Bronchial epithelial cell (primary cell): ENCODE measurements around the gene HES6. TPM values are rescaled to one million over a fixed set of nuclear protein-coding genes. Genes with fewer than 3 reads are reported as not detected.

ENCODE experiments used
- DNase-seq: peaks from one replicate; pipeline ENCODE4 v3.0.0-alpha.2; 2010; ENCODE audit warnings: low read depth
- FAIRE-seq: peaks from 2 replicates; lab custom pipeline; 2011; peaks lifted over from hg19 to GRCh38; lab: Jason Lieb, UNC
- H3K27me3 ChIP-seq: 2 replicates; pipeline ENCODE4 v1.5.1; 2011; ENCODE audit warnings: low read length; ENCODE audit not compliant: control insufficient read depth, insufficient read depth
- H3K36me3 ChIP-seq: 2 replicates; pipeline ENCODE4 v1.5.1; 2011; ENCODE audit warnings: low read length; ENCODE audit not compliant: control insufficient read depth, insufficient read depth
- H3K4me3 ChIP-seq: 2 replicates; pipeline ENCODE4 v1.5.1; 2011; ENCODE audit warnings: mild to moderate bottlenecking, low read depth, low read length, control low read depth
- total RNA-seq: library from RNA; depleted of rRNA; stranded (reverse); fragments of >200 nt; gene quantifications from 2 replicates; pipeline ENCODE4 v1.2.1, GENCODE V29; 2014
- TF ChIP-seq, protein P1 (sequence below): IDR thresholded peaks from 2 replicates; pipeline ENCODE4 v1.5.1; 2011; ENCODE audit warnings: mild to moderate bottlenecking, moderate library complexity, low read length, control low read depth, inconsistent platforms; ENCODE audit not compliant: insufficient read depth, severe bottlenecking

The HES6 gene
- total RNA-seq, 1 donor from 2014 or later: 36.1 TPM

DNA sequence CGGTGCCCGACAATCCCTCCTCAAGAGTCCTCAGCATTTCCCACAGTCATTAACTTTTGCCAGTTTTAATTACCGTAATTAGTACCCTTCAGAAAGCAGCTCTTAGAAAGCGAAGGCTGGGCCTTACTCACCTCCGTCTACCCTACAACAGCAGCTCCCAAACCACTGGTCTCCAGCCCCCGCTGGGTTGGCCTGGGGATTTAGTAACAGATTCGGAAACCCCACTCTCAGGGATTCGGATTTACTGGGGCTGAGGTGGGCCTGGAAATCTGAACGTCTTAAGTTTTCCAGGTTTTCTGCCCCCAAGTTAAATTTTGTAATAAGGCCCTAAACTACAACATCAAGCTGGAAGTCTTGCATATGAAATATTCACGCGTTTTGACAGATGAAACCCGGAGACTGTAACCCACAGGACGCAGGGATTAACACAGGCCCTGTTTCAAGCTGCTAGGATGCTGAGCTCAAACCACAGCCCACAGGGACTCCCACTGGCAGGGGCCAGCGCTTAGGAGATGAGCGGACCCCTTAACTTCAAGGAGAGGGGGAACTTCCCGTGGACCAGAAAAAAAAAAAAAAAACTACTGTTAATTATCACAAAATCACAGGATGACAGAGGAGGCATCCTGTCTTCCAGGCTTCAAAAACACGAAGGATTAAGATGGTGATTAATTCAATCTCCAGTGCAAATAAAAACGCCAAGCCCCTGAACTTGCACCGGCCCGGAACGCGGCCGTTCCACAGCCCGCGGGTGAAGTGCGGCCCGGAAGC lies 37.3 kb downstream of the HES6 start:
- no peaks in the 10 kb centered on the region for H3K27me3 ChIP-seq
- H3K4me3 ChIP-seq: peak overlapping the region; percentile 62
- TF ChIP-seq, protein P1, sequence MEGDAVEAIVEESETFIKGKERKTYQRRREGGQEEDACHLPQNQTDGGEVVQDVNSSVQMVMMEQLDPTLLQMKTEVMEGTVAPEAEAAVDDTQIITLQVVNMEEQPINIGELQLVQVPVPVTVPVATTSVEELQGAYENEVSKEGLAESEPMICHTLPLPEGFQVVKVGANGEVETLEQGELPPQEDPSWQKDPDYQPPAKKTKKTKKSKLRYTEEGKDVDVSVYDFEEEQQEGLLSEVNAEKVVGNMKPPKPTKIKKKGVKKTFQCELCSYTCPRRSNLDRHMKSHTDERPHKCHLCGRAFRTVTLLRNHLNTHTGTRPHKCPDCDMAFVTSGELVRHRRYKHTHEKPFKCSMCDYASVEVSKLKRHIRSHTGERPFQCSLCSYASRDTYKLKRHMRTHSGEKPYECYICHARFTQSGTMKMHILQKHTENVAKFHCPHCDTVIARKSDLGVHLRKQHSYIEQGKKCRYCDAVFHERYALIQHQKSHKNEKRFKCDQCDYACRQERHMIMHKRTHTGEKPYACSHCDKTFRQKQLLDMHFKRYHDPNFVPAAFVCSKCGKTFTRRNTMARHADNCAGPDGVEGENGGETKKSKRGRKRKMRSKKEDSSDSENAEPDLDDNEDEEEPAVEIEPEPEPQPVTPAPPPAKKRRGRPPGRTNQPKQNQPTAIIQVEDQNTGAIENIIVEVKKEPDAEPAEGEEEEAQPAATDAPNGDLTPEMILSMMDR: no peak
- no peaks in the 10 kb centered on the region for H3K36me3 ChIP-seq
- DNase-seq (peak; percentile 13), FAIRE-seq (no peak)

DNA sequence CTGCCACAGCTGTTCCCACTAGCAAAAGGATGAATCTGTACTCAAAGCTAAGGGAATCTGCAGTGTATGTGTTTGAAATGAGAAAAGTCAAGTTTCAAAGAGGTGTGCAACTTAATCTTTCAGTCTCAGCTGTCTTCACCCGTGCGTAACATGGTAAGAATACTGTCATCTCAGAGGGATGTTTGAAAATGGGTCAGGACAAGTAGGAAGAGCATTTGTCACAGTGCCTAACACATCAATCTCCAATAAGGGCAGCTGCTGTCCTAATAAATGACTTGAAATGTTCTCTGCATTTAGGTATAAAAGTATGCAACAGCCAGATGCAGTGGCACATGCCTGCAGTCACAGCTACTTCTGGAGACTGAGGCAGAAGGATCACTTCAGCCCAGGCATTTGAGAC lies 49.4 kb downstream of the HES6 start:
- peaks cover 17% of the 10 kb centered on the region for H3K36me3 ChIP-seq
- H3K27me3 ChIP-seq: no peaks in the 10 kb centered on the region
- TF ChIP-seq, protein P1: no peak
- FAIRE-seq: no peak
- H3K4me3 ChIP-seq: no peak overlapping the region
- no peak for DNase-seq

Other genes with a start within 250 kb of the HES6 start
- gene SCLY, start 179.0 kb downstream of the HES6 start, total RNA-seq: 9.1 and 12.6 TPM in 2 replicates
- under 0.01 TPM in 1 of 2 replicates, not detected in the other for gene ESPNL, start 139.7 kb downstream of the HES6 start, total RNA-seq
- 0.26 and 0.38 TPM in 2 replicates for gene KLHL30, start 101.4 kb downstream of the HES6 start, total RNA-seq
- 4.2 and 5.8 TPM in 2 replicates for gene ERFE, start 81.1 kb downstream of the HES6 start, total RNA-seq
- 25.0 and 31.4 TPM in 2 replicates for gene ILKAP, start 36.3 kb downstream of the HES6 start, total RNA-seq
- gene PER2, start 48.6 kb upstream of the HES6 start, total RNA-seq: 11.3 and 19.1 TPM in 2 replicates
- gene TRAF3IP1, start 80.5 kb upstream of the HES6 start, total RNA-seq: 9.2 and 11.4 TPM in 2 replicates
- 41.9 and 70.2 TPM in 2 replicates for gene ASB1, start 186.9 kb upstream of the HES6 start, total RNA-seq